Mesothelial cell of epicardium (in vitro differentiated cells): ENCODE results near the gene RTN1. TPM values are rescaled to one million over a fixed set of nuclear protein-coding genes. Genes with fewer than 3 reads are reported as not detected.

ENCODE experiments used
- DNase-seq, 2 experiments: peaks; one replicate each; pipeline ENCODE4 v3.0.0; 2021; ENCODE audit warnings: low spot score in 2 of 2; ENCODE audit not compliant: unreplicated experiment in 2 of 2
- H3K27ac Mint-ChIP-seq: 2 replicates; pipeline ENCODE4 v1.8.0; 2021; ENCODE audit warnings: mixed read lengths
- H3K27me3 Mint-ChIP-seq: 2 replicates; pipeline ENCODE4 v1.8.0; 2021; ENCODE audit warnings: low read depth, mixed read lengths
- H3K36me3 Mint-ChIP-seq: 2 replicates; pipeline ENCODE4 v1.8.0; 2021; ENCODE audit warnings: mixed read lengths
- H3K4me1 Mint-ChIP-seq: 2 replicates; pipeline ENCODE4 v1.8.0; 2021; ENCODE audit warnings: mixed read lengths
- H3K4me3 Mint-ChIP-seq: 2 replicates; pipeline ENCODE4 v1.8.0; 2021; ENCODE audit warnings: mild to moderate bottlenecking, moderate library complexity, mixed read lengths
- H3K9me3 Mint-ChIP-seq: 2 replicates; pipeline ENCODE4 v1.8.0; 2021; ENCODE audit warnings: mixed read lengths
- total RNA-seq: library from RNA; stranded (reverse); gene quantifications from 3 replicates; pipeline ENCODE4 v1.2.1, GENCODE V29; 2021
- TF ChIP-seq, protein P1 (sequence below): fragments of 200-600 bp; sonication (generic); IDR thresholded peaks from one replicate; pipeline ENCODE4 v1.5.0; 2021; ENCODE audit warnings: antibody characterized with exemption; ENCODE audit not compliant: unreplicated experiment

The RTN1 gene
- total RNA-seq, 1 donor from 2014 or later = 0.78 TPM

DNA sequence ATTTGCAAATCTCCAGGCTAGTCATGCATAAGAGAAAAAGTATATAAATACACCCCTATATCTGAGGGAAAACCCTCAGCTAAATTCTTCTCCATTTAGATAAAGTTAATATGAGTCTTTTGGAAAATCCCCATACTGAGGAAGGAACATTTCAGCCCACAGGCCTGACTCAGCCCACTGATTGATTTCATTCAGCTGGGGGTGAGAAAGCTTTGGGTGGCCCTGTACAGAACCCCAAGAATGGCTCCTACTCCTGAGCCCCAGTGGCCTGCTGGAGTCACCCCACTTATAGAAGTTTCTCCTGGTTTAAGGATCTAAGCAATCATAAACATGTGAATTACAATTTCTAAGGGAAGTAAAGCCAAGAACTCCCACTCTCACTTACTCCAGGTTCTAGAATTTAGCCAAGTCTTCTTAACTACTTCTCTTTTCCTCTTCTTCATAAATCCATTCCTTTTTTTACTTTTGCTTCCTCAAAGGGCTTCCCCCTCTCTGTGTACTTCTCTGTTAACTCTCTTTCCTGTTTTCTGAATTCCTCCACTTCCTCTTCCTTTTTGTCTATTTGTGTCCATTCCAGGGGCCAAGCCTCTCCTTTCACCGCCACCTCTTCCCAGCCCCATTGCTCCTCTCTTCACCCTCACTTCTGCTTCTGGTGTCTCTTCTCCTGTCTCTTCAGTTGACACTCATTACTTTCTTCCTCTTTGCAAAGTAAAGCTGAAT is 21.0 kb downstream of the RTN1 start:
- H3K27ac Mint-ChIP-seq = no peak overlapping the region
- H3K27me3 Mint-ChIP-seq = peaks cover 34% of the 10 kb centered on the region
- H3K9me3 Mint-ChIP-seq = no peaks in the 10 kb centered on the region
- TF ChIP-seq, protein P1, sequence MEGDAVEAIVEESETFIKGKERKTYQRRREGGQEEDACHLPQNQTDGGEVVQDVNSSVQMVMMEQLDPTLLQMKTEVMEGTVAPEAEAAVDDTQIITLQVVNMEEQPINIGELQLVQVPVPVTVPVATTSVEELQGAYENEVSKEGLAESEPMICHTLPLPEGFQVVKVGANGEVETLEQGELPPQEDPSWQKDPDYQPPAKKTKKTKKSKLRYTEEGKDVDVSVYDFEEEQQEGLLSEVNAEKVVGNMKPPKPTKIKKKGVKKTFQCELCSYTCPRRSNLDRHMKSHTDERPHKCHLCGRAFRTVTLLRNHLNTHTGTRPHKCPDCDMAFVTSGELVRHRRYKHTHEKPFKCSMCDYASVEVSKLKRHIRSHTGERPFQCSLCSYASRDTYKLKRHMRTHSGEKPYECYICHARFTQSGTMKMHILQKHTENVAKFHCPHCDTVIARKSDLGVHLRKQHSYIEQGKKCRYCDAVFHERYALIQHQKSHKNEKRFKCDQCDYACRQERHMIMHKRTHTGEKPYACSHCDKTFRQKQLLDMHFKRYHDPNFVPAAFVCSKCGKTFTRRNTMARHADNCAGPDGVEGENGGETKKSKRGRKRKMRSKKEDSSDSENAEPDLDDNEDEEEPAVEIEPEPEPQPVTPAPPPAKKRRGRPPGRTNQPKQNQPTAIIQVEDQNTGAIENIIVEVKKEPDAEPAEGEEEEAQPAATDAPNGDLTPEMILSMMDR = no peak
- H3K36me3 Mint-ChIP-seq = no peaks in the 10 kb centered on the region
- DNase-seq = no peak
- no peak overlapping the region for H3K4me3 Mint-ChIP-seq
- no peaks in the 10 kb centered on the region for H3K4me1 Mint-ChIP-seq

DNA sequence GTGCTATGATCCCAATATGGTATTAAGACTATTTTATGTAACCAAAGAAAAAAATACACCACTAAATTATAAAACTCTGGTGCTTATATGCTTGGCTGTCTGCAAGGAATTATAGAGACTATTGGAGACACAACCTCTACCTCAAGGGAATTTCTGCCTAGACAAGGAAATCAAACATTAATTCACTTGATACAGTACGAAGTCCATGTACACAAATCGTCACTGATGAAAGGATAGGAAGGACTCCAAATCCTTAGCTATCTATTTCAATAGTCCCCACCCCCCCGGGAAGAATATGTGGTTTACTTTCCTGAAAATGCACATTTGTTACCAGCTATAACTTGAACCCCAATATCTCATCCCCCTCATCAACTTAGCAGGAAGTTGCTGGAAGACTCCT is 21.9 kb downstream of the RTN1 start:
- no peak overlapping the region for H3K27ac Mint-ChIP-seq
- H3K9me3 Mint-ChIP-seq = no peaks in the 10 kb centered on the region
- H3K4me1 Mint-ChIP-seq = no peaks in the 10 kb centered on the region
- H3K4me3 Mint-ChIP-seq = no peak overlapping the region
- DNase-seq = no peak
- TF ChIP-seq, protein P1 = no peak
- no peaks in the 10 kb centered on the region for H3K36me3 Mint-ChIP-seq
- peaks cover 40% of the 10 kb centered on the region for H3K27me3 Mint-ChIP-seq

DNA sequence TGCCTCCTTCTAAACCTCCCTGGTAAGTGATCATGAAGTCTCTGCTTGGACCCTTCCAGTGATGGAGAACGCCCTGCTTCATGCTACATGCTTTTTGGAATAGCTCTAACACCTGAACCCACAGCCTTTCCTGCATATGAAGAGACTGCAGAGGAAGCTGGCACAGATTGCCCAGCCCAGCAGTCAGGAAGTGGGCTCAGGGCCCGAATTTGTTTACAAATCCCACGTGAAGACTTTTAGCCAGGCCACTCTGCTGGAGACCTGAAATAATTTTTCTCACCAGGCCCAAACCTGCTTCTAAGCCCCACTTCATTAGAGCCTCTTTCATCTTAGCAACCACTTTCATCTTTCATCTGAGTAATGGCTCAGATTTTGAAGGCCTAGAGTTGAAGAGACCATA is 22.9 kb downstream of the RTN1 start:
- Mint-ChIP-seq H3K27ac (no peak overlapping the region), H3K27me3 (peaks cover 43% of the 10 kb centered on the region), H3K4me1 (no peaks in the 10 kb centered on the region), H3K36me3 (no peaks in the 10 kb centered on the region), H3K9me3 (no peaks in the 10 kb centered on the region), H3K4me3 (no peak overlapping the region)
- TF ChIP-seq, protein P1 = no peak
- no peak for DNase-seq

DNA sequence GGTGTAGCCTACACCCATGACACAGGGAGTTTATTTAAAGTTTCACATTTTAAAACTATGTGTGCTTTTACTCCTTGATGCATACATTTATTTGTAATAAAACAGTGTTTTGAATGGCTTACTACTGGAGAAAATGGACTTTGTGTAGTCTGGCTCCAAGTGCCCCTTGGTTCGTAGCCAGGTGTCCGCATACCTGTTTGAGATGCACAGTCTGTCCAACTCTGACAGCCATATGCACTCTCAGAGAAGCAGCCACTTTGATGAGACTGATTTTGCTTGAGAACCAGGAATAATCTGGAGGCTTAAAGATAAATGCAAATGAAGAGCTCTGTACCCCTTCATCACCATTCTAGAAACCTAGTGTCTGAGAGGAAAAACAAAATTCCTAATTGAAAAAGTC is 24.0 kb downstream of the RTN1 start:
- H3K4me3 Mint-ChIP-seq = no peak overlapping the region
- H3K9me3 Mint-ChIP-seq = no peaks in the 10 kb centered on the region
- TF ChIP-seq, protein P1 = no peak
- peaks cover 43% of the 10 kb centered on the region for H3K27me3 Mint-ChIP-seq
- no peaks in the 10 kb centered on the region for H3K4me1 Mint-ChIP-seq
- H3K27ac Mint-ChIP-seq = no peak overlapping the region
- no peaks in the 10 kb centered on the region for H3K36me3 Mint-ChIP-seq
- DNase-seq = no peak

DNA sequence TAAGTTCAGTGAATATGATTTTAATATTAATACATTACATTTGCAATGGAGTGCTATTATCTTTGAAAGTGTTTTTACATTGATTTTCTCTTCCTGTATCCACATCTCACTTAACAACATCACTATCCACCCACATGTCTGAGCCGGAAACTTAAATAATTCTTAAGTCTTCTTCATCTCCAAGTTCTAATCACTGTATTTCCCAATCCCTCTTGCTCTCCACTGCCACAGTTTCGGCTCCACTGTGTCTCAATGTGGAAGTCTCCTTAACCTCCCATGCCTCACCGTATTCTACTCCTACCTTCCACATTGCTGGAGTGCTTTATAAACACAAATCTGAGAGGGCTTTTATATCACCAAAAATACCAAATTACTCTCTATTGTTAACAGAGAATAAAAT is 25.3 kb downstream of the RTN1 start:
- no peaks in the 10 kb centered on the region for H3K4me1 Mint-ChIP-seq
- no peak for DNase-seq
- H3K9me3 Mint-ChIP-seq = no peaks in the 10 kb centered on the region
- peaks cover 48% of the 10 kb centered on the region for H3K27me3 Mint-ChIP-seq
- no peaks in the 10 kb centered on the region for H3K36me3 Mint-ChIP-seq
- no peak overlapping the region for H3K27ac Mint-ChIP-seq
- TF ChIP-seq, protein P1 = no peak
- H3K4me3 Mint-ChIP-seq = no peak overlapping the region
